CD14-positive monocyte (primary cell): ENCODE measurements around the gene PSORS1C2. TPM values are rescaled to one million over a fixed set of nuclear protein-coding genes. Genes with fewer than 3 reads are reported as not detected.

Experiments
- DNase-seq, 3 donors: peaks; one replicate each; pipeline ENCODE4 v3.0.0-alpha.2; 2011 to 2022
- H2AFZ ChIP-seq: 2 replicates; pipeline ENCODE4 v1.6.0; 2012; ENCODE audit warnings: mild to moderate bottlenecking, low read depth, low read length, inconsistent platforms; ENCODE audit not compliant: insufficient read depth, poor library complexity, severe bottlenecking
- H3K27ac ChIP-seq, 2 donors: 1 replicate in 1 of 2; 2 replicates in 1 of 2; pipeline ENCODE4 v1.5.1; 2012 to 2013; ENCODE audit warnings: low read length in 2 of 2, control low read depth in 1 of 2, inconsistent platforms in 1 of 2, low read depth in 1 of 2, mild to moderate bottlenecking in 1 of 2
- H3K27me3 ChIP-seq, 2 donors: one replicate each; pipeline versions ENCODE4 v1.6.0 to v1.6.1; 2011 to 2013; ENCODE audit warnings: low read length in 2 of 2; ENCODE audit not compliant: control insufficient read depth in 2 of 2, insufficient read depth in 2 of 2
- H3K36me3 ChIP-seq, 2 donors: replicated peaks in 1 of 2; 1 replicate in 1 of 2; 2 replicates in 1 of 2; pipeline versions ENCODE4 v1.5.1 to v1.6.1; 2012 to 2013; ENCODE audit warnings: low read length in 2 of 2, control low read depth in 1 of 2, inconsistent platforms in 1 of 2, mild to moderate bottlenecking in 1 of 2; ENCODE audit not compliant: insufficient read depth in 2 of 2, control insufficient read depth in 1 of 2
- H3K4me1 ChIP-seq, 2 donors: 1 replicate in 1 of 2; 2 replicates in 1 of 2; pipeline versions ENCODE4 v1.5.1 to v1.6.1; 2012 to 2013; ENCODE audit warnings: low read length in 2 of 2, control low read depth in 1 of 2, inconsistent platforms in 1 of 2, mild to moderate bottlenecking in 1 of 2, moderate library complexity in 1 of 2; ENCODE audit not compliant: insufficient read depth in 2 of 2, control insufficient read depth in 1 of 2
- H3K4me2 ChIP-seq: replicated peaks from 2 replicates; pipeline ENCODE3; 2012; ENCODE audit warnings: low read length, moderate library complexity, mild to moderate bottlenecking; ENCODE audit not compliant: poor library complexity, severe bottlenecking; ENCODE audit errors: extremely low read depth
- H3K4me3 ChIP-seq, 3 experiments: fragments of 200-600 bp in 1 of 3; sonication (generic) in 1 of 3; replicated peaks in 1 of 3; 1 replicate in 2 of 3; 2 replicates in 1 of 3; pipeline ENCODE4 v1.5.1; 2011 to 2013; ENCODE audit warnings: low read length in 3 of 3, mild to moderate bottlenecking in 3 of 3, control low read depth in 2 of 3, low read depth in 2 of 3, inconsistent platforms in 1 of 3, moderate library complexity in 1 of 3
- H3K79me2 ChIP-seq: 2 replicates; pipeline ENCODE4 v1.6.0; 2012; ENCODE audit warnings: mild to moderate bottlenecking, control low read depth, inconsistent platforms, low read length, moderate library complexity; ENCODE audit not compliant: insufficient read depth
- H3K9ac ChIP-seq: 2 replicates; pipeline ENCODE4 v1.6.0; 2017; ENCODE audit warnings: low read length, mild to moderate bottlenecking; ENCODE audit not compliant: insufficient read depth, poor library complexity, severe bottlenecking
- H3K9me3 ChIP-seq, 2 donors: replicated peaks in 1 of 2; 1 replicate in 1 of 2; 2 replicates in 1 of 2; pipeline versions ENCODE4 v1.5.1 to v1.6.1; 2012 to 2013; ENCODE audit warnings: low read length in 2 of 2, control low read depth in 1 of 2; ENCODE audit not compliant: control insufficient read depth in 1 of 2, insufficient read depth in 1 of 2
- H4K20me1 ChIP-seq: 2 replicates; pipeline ENCODE4 v1.6.0; 2012; ENCODE audit warnings: mild to moderate bottlenecking, low read length, control low read depth, moderate library complexity; ENCODE audit not compliant: insufficient read depth
- H3K27ac Mint-ChIP-seq, 7 donors: one replicate each; pipeline ENCODE4 v1.8.0; 2020; ENCODE audit warnings: mild to moderate bottlenecking in 7 of 7, mixed read lengths in 7 of 7, moderate library complexity in 6 of 7, inconsistent platforms in 2 of 7
- H3K27me3 Mint-ChIP-seq, 3 donors: one replicate each; pipeline ENCODE4 v1.8.0; 2021 to 2022; ENCODE audit warnings: low read depth in 3 of 3, mild to moderate bottlenecking in 3 of 3, mixed read lengths in 3 of 3, moderate library complexity in 3 of 3, inconsistent platforms in 1 of 3
- H3K36me3 Mint-ChIP-seq, 2 donors: one replicate each; pipeline ENCODE4 v1.8.0; 2020; ENCODE audit warnings: mixed read lengths in 2 of 2, inconsistent platforms in 1 of 2, mild to moderate bottlenecking in 1 of 2
- H3K4me1 Mint-ChIP-seq: one replicate; pipeline ENCODE4 v1.8.0; 2020; ENCODE audit warnings: mild to moderate bottlenecking, mixed read lengths
- H3K4me3 Mint-ChIP-seq, 2 donors: one replicate each; pipeline ENCODE4 v1.8.0; 2020; ENCODE audit warnings: mild to moderate bottlenecking in 2 of 2, mixed read lengths in 2 of 2, moderate library complexity in 1 of 2
- H3K9me3 Mint-ChIP-seq, 7 donors: one replicate each; pipeline ENCODE4 v1.8.0; 2020 to 2022; ENCODE audit warnings: mixed read lengths in 7 of 7, mild to moderate bottlenecking in 6 of 7, moderate library complexity in 6 of 7, inconsistent platforms in 2 of 7
- WGBS: methylation state at CpG from one replicate; pipeline ENCODE4 v1.1.5; 2013; ENCODE audit warnings: missing lambda C conversion rate; ENCODE audit not compliant: insufficient coverage; 5-methylcytosine and 5-hydroxymethylcytosine counted together
- intact Hi-C, 2 donors: fragments of 100-400 bp; cut with micrococcal nuclease; formaldehyde crosslinking; loops; one replicate each; pipeline versions ENCODE4 v1.15.0 to v1.15.1; 2023
- polyA plus RNA-seq, 3 donors: library from polyadenylated mRNA; depleted of rRNA in 1 of 3; unstranded in 2 of 3; stranded (reverse) in 1 of 3; fragments of 300-500 nt in 2 of 3; fragments of >200 nt in 1 of 3; fragmentation: Illumina TruSeq in 2 of 3; gene quantifications; 1 replicate in 2 of 3; 2 replicates in 1 of 3; pipeline ENCODE4 v1.2.3, GENCODE V29; 2012 to 2021
- TF ChIP-seq, protein P1 (sequence below): fragments of 200-600 bp; IDR thresholded peaks from one replicate; pipeline ENCODE4 v1.8.0; 2022; ENCODE audit warnings: antibody characterized with exemption, mild to moderate bottlenecking

PSORS1C2 gene
- polyA plus RNA-seq, 3 donors: not detected

DNA sequence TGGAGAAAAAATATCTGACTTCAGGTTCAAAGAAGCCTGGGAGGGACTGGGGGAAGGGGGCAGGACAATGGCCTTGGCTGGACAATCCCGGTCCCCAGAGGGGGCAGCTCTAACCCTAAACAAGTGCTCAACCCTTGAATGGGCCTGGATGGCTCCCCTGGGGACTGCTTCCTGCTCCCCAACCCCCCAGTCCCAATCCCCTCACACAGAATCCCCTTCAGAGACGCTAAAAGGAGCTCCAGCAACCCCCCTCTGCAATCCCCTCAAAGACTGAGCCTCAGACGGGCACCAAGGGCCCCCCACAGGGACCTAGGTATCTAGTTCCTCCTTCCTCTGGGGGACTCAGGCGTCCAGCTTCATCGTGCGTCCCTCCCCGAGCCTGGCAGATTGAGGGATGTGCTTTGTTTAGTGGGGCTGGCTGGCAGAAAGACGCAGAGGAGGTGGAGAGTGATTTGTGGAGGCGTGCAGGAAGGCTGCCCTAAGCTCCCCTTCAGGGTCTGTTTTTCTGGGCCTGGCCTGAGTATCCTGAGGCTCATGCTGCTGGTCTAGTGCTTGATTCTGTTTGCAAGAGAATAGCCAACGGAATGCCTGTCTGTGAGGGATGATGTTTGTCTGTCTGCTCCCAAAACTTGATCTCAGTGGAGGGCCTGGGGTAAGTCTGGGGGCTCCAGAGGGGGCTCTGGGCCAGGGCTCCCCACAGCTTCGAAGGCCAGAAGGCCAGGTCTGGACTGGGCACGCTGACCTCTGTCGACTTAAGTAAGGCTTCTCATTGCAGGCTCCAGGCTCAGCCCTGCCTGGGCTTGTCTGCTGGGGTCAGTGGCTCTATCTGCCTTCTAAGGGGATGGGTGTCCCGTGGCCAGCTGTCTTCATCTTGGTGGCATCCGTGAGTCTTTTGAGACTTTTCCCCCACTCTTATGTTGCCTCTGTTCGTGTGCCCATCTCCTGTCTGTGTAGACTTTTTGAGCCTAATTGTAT lies 33.4 kb upstream of the PSORS1C2 start:
- H3K27ac ChIP-seq: no peak overlapping the region
- no peaks in the 10 kb centered on the region for H3K27me3 Mint-ChIP-seq
- no peaks in the 10 kb centered on the region for H3K27me3 ChIP-seq
- H3K4me3 ChIP-seq: no peak overlapping the region
- H3K4me1 Mint-ChIP-seq: no peaks in the 10 kb centered on the region
- H3K4me2 ChIP-seq: no peak overlapping the region
- no peaks in the 10 kb centered on the region for H3K36me3 ChIP-seq
- WGBS: 83% methylated on average over 8 of the region's 16 CpGs
- H3K4me1 ChIP-seq: no peaks in the 10 kb centered on the region
- TF ChIP-seq, protein P1, sequence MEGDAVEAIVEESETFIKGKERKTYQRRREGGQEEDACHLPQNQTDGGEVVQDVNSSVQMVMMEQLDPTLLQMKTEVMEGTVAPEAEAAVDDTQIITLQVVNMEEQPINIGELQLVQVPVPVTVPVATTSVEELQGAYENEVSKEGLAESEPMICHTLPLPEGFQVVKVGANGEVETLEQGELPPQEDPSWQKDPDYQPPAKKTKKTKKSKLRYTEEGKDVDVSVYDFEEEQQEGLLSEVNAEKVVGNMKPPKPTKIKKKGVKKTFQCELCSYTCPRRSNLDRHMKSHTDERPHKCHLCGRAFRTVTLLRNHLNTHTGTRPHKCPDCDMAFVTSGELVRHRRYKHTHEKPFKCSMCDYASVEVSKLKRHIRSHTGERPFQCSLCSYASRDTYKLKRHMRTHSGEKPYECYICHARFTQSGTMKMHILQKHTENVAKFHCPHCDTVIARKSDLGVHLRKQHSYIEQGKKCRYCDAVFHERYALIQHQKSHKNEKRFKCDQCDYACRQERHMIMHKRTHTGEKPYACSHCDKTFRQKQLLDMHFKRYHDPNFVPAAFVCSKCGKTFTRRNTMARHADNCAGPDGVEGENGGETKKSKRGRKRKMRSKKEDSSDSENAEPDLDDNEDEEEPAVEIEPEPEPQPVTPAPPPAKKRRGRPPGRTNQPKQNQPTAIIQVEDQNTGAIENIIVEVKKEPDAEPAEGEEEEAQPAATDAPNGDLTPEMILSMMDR: no peak
- DNase-seq: no peak
- no peak overlapping the region for H2AFZ ChIP-seq
- intact Hi-C loops: no loop called here
- H3K9ac ChIP-seq: no peak overlapping the region
- no peaks in the 10 kb centered on the region for H3K36me3 Mint-ChIP-seq
- H3K27ac Mint-ChIP-seq: peak overlapping the region in 2 of 7 donors; percentile 42 to 58
- no peak overlapping the region for H3K4me3 Mint-ChIP-seq
- H3K9me3 Mint-ChIP-seq: no peaks in the 10 kb centered on the region
- no peaks in the 10 kb centered on the region for H3K9me3 ChIP-seq
- no peaks in the 10 kb centered on the region for H3K79me2 ChIP-seq
- H4K20me1 ChIP-seq: no peaks in the 10 kb centered on the region

DNA sequence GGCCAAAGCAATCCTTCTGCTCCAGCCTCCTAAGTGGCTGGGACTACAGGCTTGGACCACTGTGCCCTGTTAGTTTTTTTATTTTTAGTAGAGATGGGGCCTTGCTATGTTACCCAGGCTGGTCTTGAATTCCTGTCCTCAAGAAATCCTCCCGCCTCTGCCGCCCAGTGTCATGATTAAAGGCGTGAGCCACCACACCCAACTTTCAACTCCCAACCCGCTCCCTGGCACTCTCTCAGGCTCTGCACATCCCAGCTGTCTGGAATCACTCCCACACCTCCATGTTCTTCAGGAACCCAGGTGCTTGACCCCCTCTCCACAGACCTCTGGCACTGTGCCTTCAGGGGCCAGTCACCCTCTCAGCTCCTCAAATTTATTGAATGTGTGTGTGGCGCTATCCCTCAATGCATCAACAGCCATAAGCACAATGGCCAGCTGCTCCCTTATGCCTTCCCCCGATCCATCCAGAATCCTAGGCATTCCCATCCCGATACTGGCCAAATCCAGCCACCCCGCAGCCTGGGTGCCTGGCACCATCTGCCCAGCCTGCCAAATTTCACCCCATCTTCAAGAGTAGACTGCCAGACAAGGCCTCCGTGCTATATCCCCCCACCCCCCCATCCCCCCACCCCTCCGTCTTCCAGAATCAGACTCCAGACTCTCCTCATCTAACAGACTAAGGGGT lies 32.3 kb upstream of the PSORS1C2 start:
- H3K27ac Mint-ChIP-seq: no peak overlapping the region
- H3K36me3 Mint-ChIP-seq: no peaks in the 10 kb centered on the region
- 97% methylated on average over 9 of the region's 10 CpGs for whole genome bisulfite sequencing
- Histone ChIP-seq H3K4me1 (no peaks in the 10 kb centered on the region), H4K20me1 (no peaks in the 10 kb centered on the region), H3K27ac (no peak overlapping the region), H3K27me3 (no peaks in the 10 kb centered on the region), H3K79me2 (no peaks in the 10 kb centered on the region), H3K4me2 (no peak overlapping the region), H3K4me3 (no peak overlapping the region), H3K9me3 (no peaks in the 10 kb centered on the region), H2AFZ (no peak overlapping the region), H3K36me3 (no peaks in the 10 kb centered on the region), H3K9ac (no peak overlapping the region)
- no peak overlapping the region for H3K4me3 Mint-ChIP-seq
- intact Hi-C loops: no loop called here
- H3K27me3 Mint-ChIP-seq: no peaks in the 10 kb centered on the region
- no peak for DNase-seq
- no peaks in the 10 kb centered on the region for H3K9me3 Mint-ChIP-seq
- no peaks in the 10 kb centered on the region for H3K4me1 Mint-ChIP-seq
- TF ChIP-seq, protein P1: no peak
